GM19238 (cell line): ENCODE measurements around the gene TBX4.

Experiments
- DNase-seq: peaks from one replicate; pipeline ENCODE4 v3.0.0; 2011; ENCODE audit warnings: low spot score; ENCODE audit not compliant: insufficient read length

TBX4 gene

GRCh38 chr17:61452301-61453290 lies at the start of gene TBX4:
TSS of gene TBX4 (plus strand) at chr17:61452422. CDS start at chr17:61456491, 4,069 bp downstream.
- no peak for DNase-seq

- no peak for DNase-seq
Observed at GRCh38 chr17:61402978-61403800, 49.0 kb upstream of the TBX4 start.

GRCh38 chr17:61403801-61404662 lies 48.2 kb upstream of the TBX4 start:
- no peak for DNase-seq

GRCh38 chr17:61404663-61404912 lies 47.6 kb upstream of the TBX4 start:
- DNase-seq: no peak

GRCh38 chr17:61404913-61405685 lies 47.1 kb upstream of the TBX4 start:
- no peak for DNase-seq

- no peak for DNase-seq
Observed at GRCh38 chr17:61405686-61406536, 46.3 kb upstream of the TBX4 start.

- no peak for DNase-seq
Observed at GRCh38 chr17:61406537-61406845, 45.7 kb upstream of the TBX4 start.

- DNase-seq: no peak
Observed at GRCh38 chr17:61406971-61407911, 45.0 kb upstream of the TBX4 start.

- DNase-seq: no peak
Observed at GRCh38 chr17:61408151-61409041, 43.8 kb upstream of the TBX4 start.

- DNase-seq: no peak
Observed at GRCh38 chr17:61409301-61410112, 42.7 kb upstream of the TBX4 start.

- no peak for DNase-seq
Observed at GRCh38 chr17:61410141-61411010, 41.8 kb upstream of the TBX4 start.

- no peak for DNase-seq
Observed at GRCh38 chr17:61411011-61411260, 41.3 kb upstream of the TBX4 start.

- DNase-seq: no peak
Observed at GRCh38 chr17:61411261-61412142, 40.7 kb upstream of the TBX4 start.

GRCh38 chr17:61412143-61412859 lies 39.9 kb upstream of the TBX4 start:
- DNase-seq: peak; percentile 84
